Motor neuron (in vitro differentiated cells): ENCODE measurements around the gene TMEM178B. TPM values are rescaled to one million over a fixed set of nuclear protein-coding genes. Genes with fewer than 3 reads are reported as not detected.

Experiments used
- ATAC-seq, 8 experiments: fragments of 200-7000 bp; cut with Tn5 transposase; replicated peaks in 6 of 8; 2 replicates each; pipeline ENCODE4 v1.8.0; 2021; ENCODE audit warnings: mild to moderate bottlenecking in 8 of 8, moderate library complexity in 8 of 8
- H3K27ac ChIP-seq, 2 donors: fragments of 250-450 bp; sonication (Bioruptor Pico); 2 replicates each; pipeline ENCODE4 v1.9.0; 2021; ENCODE audit warnings: antibody characterized with exemption in 2 of 2, mild to moderate bottlenecking in 2 of 2, moderate library complexity in 1 of 2
- H3K4me1 ChIP-seq, 2 donors: fragments of 250-450 bp; sonication (Bioruptor Pico); replicated peaks in 1 of 2; 2 replicates each; pipeline ENCODE4 v1.6.1; 2021; ENCODE audit warnings: antibody characterized with exemption in 2 of 2, mild to moderate bottlenecking in 2 of 2, moderate library complexity in 1 of 2
- H3K4me3 ChIP-seq, 5 donors: fragments of 250-450 bp; sonication (Bioruptor Pico); 2 replicates each; pipeline ENCODE4 v1.9.0; 2021; ENCODE audit warnings: antibody characterized with exemption in 5 of 5, mild to moderate bottlenecking in 5 of 5, moderate library complexity in 4 of 5
- WGBS, 10 experiments: fragments of 450-650 bp; shearing (Covaris generic); methylation state at CpG; one replicate each; pipeline ENCODE4 v1.0.0; 2022; 5-methylcytosine and 5-hydroxymethylcytosine counted together
- in situ Hi-C, 9 experiments: fragments of 400-800 bp; cut with MboI; loops; one replicate each; pipeline ENCODE4 v1.15.0; 2021; ENCODE audit warnings: low sequenced_read_pairs in 9 of 9, low pct_unique_long_range_greater_than_20kb in 2 of 9; ENCODE audit not compliant: unreplicated experiment in 9 of 9
- total RNA-seq, 8 experiments: library from RNA; unstranded; fragments of 300-600 nt; gene quantifications; 2 replicates each; pipeline versions ENCODE4 v1.2.3 to v1.2.4, GENCODE V29; 2022

Gene TMEM178B
- total RNA-seq, 8 experiments from 2014 or later: 0.56 to 29.8 (median 17.1) TPM

DNA sequence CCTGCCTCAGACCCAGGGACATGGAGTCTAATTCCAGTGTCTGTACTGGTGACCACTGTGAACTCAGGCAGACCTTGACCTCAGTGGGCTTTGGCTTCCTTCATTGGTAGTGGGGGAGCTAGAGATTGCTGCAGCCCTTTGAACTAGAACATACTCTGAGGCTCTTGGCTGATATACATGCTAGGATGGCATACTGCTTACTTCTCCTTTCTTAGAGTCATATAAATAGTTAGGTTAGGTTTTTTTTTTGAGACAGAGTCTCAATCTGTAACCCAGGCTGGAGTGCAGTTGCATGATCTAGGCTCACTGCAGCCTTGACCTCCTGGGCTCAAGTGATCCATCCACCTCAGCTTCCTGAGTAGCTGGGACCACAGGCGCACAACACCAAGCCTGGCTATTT, 49.7 kb downstream of the TMEM178B start:
- ATAC-seq: no peak
- Histone ChIP-seq H3K27ac (no peak overlapping the region), H3K4me1 (no peaks in the 10 kb centered on the region), H3K4me3 (no peak overlapping the region)
- in situ Hi-C loops: no loop called here
- 0 to 100% (median 88%) methylated on average over 1 of the region's 1 CpG; no CpG with 5 or more reads in 7 of the 10 experiments for WGBS, 10 experiments

DNA sequence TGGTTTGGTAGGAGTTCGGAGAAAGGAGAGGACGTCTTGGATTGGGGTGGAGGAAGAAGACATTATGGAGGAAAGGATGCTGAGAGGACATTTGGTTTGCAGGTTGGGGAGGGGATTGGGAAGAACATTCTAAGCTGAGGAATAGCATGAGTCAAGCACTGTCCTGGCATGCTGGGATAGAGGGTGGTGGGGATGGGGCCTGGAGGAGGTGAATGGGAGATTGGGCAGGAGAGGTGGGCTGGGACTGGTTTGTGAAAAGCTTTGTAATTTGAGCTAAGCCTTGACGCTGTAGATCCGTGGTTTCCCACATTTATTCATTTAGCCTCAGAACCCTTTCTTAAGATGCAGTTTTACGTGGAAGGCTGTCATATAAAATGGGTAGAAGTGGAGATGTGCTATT, 52.2 kb downstream of the TMEM178B start:
- ATAC-seq: no peak
- in situ Hi-C loops: no loop called here
- no peak overlapping the region for H3K27ac ChIP-seq
- WGBS, 10 experiments: 10 to 100% (median 90%) methylated on average over 1 to 3 of the region's 5 CpGs; no CpG with 5 or more reads in 1 of the 10 experiments
- H3K4me3 ChIP-seq: no peak overlapping the region
- peaks cover 0 to 3% of the 10 kb centered on the region in 2 donors for H3K4me1 ChIP-seq

DNA sequence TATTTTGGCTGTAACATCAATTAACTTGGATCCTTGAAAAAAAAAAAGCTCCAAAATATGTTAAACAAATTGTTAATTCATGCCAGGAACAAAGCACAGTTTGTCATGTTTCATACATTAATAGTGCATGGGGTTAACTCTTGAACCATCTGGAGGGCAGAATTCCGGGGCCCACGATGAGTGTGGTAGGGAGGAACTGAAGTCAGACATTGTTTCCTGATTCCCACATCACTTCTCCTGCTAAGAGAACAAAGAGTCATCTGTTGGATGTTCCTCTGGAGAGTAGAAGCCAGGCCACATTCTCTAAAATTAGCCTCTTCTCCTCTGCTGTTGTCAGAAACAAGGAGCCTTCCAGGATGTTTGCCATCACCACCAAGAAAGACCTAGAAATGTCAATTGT, 54.6 kb downstream of the TMEM178B start:
- 0 to 92% (median 70%) methylated on average over 2 of the region's 2 CpGs; no CpG with 5 or more reads in 4 of the 10 experiments for WGBS, 10 experiments
- peaks cover 0 to 3% of the 10 kb centered on the region in 2 donors for H3K4me1 ChIP-seq
- no peak overlapping the region for H3K4me3 ChIP-seq
- peak in 1 of 8 experiments; percentile 22 for ATAC-seq
- in situ Hi-C loops: no loop called here
- H3K27ac ChIP-seq: no peak overlapping the region

DNA sequence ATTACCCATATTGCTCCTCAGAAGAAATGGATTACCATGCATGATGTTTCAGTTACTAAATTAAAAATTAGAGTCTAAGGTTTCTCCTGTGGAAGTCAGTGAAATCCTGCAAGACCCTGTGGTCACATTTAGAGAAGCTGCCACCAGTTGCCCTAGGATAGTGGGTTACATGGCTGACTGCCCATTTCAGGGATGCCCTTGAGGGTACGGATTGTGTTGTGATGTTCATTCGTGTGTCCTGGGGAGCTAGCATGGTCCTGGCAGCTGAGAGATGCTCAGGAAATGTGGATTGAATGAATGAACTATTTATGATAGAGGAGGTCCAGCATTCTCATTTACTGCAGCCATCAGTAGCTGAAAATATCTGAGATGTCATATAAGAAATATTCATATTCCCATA, 55.1 kb downstream of the TMEM178B start:
- H3K4me1 ChIP-seq: peaks cover 0 to 3% of the 10 kb centered on the region in 2 donors
- H3K4me3 ChIP-seq: no peak overlapping the region
- in situ Hi-C loops: no loop called here
- no peak overlapping the region for H3K27ac ChIP-seq
- WGBS, 10 experiments: 0 to 100% (median 10%) methylated on average over 2 of the region's 2 CpGs; no CpG with 5 or more reads in 5 of the 10 experiments
- no peak for ATAC-seq

DNA sequence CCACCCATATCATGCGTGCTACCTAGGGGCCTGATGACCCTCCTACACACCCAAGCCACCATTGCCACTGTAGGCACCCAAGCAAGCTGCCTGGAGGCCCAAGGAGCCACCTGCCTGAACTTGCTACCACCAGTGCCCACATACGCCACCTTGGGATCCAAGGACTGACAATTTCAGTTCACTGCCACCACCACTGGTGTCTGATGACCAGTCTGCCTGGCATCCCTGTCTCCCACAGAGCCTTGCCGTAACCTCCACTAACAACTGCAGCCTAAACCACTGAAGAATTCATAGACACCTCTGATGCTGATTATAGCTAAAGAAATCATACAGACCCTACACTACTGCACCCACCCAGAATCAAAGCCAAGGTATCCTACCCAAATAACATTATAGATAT, 58.8 kb downstream of the TMEM178B start:
- no peak overlapping the region for H3K4me3 ChIP-seq
- no peak for ATAC-seq
- H3K4me1 ChIP-seq: peaks cover 0 to 3% of the 10 kb centered on the region in 2 donors
- in situ Hi-C loops: no loop called here
- H3K27ac ChIP-seq: no peak overlapping the region
- WGBS, 10 experiments: 0 to 100% (median 100%) methylated on average over 1 to 2 of the region's 3 CpGs; no CpG with 5 or more reads in 4 of the 10 experiments

DNA sequence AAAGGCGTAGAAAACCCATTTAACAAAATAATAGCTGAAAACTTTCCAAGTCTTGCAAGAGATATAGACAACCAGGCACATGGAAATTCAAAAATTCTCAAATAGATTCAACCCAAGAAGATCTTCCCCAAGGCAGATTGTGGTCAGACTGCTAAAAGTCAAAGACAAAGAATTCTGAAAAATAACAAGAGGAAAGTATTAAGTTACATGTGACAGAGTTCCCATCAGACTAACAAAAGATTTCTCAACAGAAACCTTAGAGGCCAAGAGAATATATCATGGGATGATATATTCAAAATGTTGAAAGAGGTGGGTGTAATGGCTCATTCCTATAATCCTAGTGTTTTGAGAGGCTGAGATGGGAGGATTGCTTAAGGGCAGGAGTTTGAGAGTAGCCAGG, 59.8 kb downstream of the TMEM178B start:
- peaks cover 0 to 3% of the 10 kb centered on the region in 2 donors for H3K4me1 ChIP-seq
- peak in 1 of 8 experiments; percentile 47 for ATAC-seq
- in situ Hi-C loops: no loop called here
- WGBS, 10 experiments: 0 to 100% (median 77%) methylated on average over 1 of the region's 1 CpG
- no peak overlapping the region for H3K4me3 ChIP-seq
- H3K27ac ChIP-seq: no peak overlapping the region

DNA sequence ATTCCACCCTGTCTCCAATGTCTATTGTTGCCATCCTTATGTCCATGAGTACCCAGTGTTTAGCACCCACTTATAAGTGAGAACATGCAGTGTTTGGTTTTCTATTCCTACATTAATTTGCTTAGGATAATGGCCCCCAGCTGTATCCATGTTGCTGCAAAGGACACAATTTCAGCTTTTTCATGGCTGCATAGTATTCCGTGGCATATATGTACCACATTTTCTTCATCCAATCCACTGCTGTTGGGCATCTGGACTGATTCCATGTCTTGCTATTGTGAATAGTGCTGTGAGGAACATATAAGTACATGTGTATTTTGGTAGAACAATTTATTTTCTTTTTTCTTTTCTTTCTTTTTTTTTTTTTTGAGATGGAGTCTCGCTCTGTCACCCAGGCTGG, 68.2 kb downstream of the TMEM178B start:
- ATAC-seq: no peak
- in situ Hi-C loops: no loop called here
- Histone ChIP-seq H3K4me3 (no peak overlapping the region), H3K27ac (no peak overlapping the region), H3K4me1 (no peaks in the 10 kb centered on the region)
- WGBS, 10 experiments: 0 to 100% (median 92%) methylated on average over 1 to 2 of the region's 2 CpGs; no CpG with 5 or more reads in 3 of the 10 experiments

DNA sequence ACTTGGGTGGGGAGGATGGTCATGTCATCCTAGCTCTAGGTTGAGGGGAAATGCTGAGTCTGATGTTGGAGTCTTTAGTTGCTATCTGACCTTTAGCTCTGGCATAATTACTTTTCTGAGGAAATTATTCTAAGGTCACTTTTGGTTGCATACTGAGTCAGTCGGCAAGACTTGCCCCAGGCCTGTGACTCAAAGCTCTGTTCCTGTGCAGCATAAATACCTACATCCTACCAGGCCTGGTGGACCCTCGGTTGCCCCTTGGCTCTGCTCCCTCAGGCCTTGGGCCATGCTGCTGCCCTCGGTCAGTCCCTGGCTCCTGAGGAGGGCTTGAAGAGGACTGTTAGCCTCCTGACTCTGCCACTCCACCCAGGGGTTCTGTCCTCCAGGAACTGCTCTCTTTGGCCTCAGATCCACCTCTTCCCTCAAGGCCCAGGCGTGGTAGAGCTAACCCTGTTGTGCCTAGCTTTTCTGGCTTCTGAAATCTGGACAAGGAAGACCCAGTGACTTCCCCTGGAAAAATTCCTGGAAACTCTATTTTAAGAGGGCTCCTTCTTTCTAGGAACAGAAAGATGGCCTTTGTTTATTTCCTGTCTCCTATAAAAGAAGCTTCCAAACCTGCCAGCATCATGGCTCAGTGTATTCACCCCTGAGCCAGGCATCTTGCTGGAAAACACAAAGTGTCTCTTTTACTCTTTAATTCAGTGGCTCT, 71.2 kb downstream of the TMEM178B start:
- Histone ChIP-seq H3K27ac (no peak overlapping the region), H3K4me3 (no peak overlapping the region), H3K4me1 (no peaks in the 10 kb centered on the region)
- peak in 2 of 8 experiments; percentile 32 to 81 for ATAC-seq
- in situ Hi-C loops: no loop called here
- 0 to 100% (median 65%) methylated on average over 1 to 3 of the region's 4 CpGs; no CpG with 5 or more reads in 4 of the 10 experiments for WGBS, 10 experiments

DNA sequence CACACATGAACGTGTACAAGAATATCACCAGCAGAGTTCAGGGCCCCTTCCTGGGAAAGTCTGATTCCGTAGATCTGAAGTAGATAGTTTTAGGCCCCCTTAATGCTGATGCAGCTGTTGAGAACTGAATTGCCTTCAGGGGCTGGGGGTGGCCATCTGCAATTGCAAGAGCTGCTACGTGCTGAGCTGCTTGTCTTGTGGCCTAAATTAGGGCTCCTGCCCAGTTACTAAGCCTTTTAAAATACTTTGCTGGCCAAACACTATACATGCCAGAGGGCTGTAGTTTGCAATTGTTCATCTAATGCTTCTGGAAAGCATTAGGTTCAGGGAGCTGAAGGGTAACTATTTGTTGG, 71.7 kb downstream of the TMEM178B start:
- in situ Hi-C loops: no loop called here
- H3K4me3 ChIP-seq: no peak overlapping the region
- peaks cover 4% of the 10 kb centered on the region in 2 donors for H3K4me1 ChIP-seq
- H3K27ac ChIP-seq: no peak overlapping the region
- WGBS, 10 experiments: 0 to 67% (median 39%) methylated on average over 1 to 3 of the region's 3 CpGs; no CpG with 5 or more reads in 3 of the 10 experiments
- ATAC-seq: peak in 2 of 8 experiments; percentile 54 to 57

DNA sequence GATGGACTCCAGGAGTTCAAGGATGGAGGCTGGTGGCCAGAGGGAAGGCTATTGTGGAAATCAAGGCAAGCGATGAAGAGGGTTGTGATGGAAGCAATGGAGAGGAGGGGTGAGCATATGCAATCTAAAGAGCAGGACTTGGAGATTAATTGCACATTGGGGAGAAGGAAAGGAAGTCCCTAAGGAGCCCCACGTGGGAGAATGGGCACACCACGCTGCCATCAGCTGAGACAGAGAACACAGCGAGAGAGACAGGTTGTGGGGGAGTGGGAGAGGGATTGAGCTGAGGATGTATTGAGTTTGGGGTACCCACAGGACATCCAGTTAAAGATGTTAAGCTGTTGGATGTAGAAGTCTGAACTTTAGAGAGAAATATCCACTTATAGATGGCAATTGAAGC, 73.6 kb downstream of the TMEM178B start:
- Histone ChIP-seq H3K4me3 (no peak overlapping the region), H3K4me1 (peaks cover 11 to 17% of the 10 kb centered on the region in 2 donors), H3K27ac (no peak overlapping the region)
- in situ Hi-C loops: no loop called here
- ATAC-seq: no peak
- WGBS, 10 experiments: 0 to 96% (median 77%) methylated on average over 1 to 4 of the region's 4 CpGs; no CpG with 5 or more reads in 3 of the 10 experiments

DNA sequence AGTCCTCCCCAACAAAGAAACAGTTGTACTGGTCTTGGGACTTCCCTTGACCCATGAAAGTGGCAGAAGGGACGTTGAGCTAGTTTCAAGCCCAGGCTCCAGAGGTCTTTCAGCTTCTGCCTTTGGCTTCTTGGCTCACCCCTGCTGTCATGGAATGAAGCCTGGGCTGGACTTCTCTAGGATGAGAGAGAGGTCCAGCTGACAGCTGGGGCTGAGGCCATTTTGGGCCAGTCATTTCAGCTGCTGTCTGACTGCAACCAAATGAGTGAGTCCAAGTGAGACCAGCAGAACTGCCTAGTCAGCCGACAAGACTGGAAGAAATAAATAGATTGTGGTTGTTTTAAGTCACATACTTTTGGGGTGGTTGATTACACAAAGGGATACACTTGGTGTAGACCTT, 76.6 kb downstream of the TMEM178B start:
- no peak for ATAC-seq
- in situ Hi-C loops: no loop called here
- WGBS, 10 experiments: 0 to 100% (median 93%) methylated on average over 1 to 2 of the region's 2 CpGs; no CpG with 5 or more reads in 2 of the 10 experiments
- Histone ChIP-seq H3K4me3 (no peak overlapping the region), H3K4me1 (peaks cover 11 to 18% of the 10 kb centered on the region in 2 donors), H3K27ac (no peak overlapping the region)

DNA sequence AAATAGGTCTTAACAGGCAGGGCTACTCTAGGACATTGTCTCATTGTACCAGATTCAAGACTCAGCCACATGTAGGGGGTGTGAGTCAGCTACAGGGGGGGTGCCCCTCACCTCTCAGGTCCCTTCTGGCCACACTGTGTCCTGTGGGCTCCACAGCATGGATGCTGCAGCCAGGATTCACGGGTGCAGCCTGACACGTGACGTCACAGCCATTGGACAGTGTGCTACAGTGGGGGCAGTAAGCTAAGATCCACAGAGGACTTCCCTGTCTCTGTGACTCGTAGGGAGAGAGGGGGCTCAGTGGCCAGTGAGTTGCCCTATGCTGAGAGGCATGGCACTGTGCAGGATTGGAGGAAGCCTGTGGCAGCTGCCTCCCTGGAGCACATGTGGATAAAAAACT, 77.9 kb downstream of the TMEM178B start:
- WGBS, 10 experiments: 0 to 100% (median 83%) methylated on average over 1 of the region's 4 CpGs; no CpG with 5 or more reads in 7 of the 10 experiments
- Histone ChIP-seq H3K27ac (peak overlapping the region; percentile 27 to 35), H3K4me1 (peaks cover 14 to 30% of the 10 kb centered on the region in 2 donors), H3K4me3 (no peak overlapping the region)
- peak in 5 of 8 experiments; percentile 60 to 70 (median 65) for ATAC-seq
- in situ Hi-C loops: no loop called here

DNA sequence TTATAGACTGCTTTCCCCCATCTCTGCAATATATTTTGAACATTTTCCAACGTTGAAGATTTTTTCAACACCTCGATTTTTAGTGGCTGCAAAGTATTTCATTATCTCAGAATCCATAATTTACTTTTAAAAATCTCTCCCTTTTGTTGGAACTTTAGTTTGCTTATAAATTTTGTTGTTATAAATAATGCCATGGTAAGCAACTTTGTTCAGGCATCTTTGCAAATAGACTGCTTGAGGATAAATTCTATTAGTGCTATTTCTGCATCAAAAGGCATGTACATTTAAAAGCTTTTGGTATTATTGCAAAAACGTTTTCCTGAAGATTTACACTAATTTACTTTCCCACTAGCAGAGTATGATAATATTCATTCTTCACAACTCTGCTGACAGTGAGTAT, 79.4 kb downstream of the TMEM178B start:
- no peak overlapping the region for H3K27ac ChIP-seq
- in situ Hi-C loops: no loop called here
- ATAC-seq: no peak
- WGBS, 10 experiments: 0 to 59% (median 41%) methylated on average over 1 to 3 of the region's 3 CpGs
- peaks cover 17 to 38% of the 10 kb centered on the region in 2 donors for H3K4me1 ChIP-seq
- H3K4me3 ChIP-seq: no peak overlapping the region
